Measurements from ENCODE around the gene RBPJL. TPM values are rescaled to one million over a fixed set of nuclear protein-coding genes. Genes with fewer than 3 reads are reported as not detected.

The RBPJL gene
- total and polyA plus RNA-seq, 2 donors: 0.07 TPM; not detected in 1

DNA sequence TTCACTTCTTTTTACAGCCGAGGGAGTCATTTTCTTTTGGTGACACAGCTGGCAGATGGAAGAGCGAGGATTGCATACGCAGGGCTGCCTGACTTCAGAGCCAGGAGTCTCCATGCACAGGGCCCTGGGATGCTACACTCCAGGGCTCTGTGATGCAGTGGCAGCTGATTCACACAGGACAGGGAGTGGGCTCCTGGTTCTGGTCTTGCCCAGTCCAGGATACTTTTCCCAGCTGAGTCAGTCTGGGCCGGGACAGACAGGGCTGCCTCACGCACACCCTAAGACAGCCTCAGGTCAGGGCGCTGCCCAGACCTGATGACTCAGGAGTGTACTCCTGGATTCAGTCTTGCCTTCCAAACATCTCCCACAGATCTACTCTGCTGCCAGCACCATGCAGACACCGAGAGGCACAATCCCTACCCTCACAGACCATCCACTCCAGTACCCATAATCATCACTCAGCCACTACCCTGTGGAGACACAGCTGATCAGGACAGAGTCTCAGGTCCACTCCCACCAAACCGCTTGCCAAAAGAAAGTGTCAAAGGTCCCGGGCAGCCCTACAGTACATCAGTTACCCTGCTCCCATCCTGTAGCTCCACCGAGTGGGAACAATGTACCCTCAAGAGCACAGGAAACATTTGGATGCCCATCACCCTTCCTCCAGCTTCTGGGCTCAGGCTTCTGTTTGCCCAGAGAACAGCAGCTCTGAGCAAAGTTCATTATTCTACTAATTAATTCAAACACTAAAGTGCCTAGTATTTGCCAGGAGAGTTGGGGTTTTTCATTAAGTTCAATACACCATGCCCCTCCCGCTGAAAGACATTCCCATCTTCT lies 30.1 kb downstream of the RBPJL start:
- H3K4me3 ChIP-seq (ENCODE audit: low read length in 2 of 2): no peak overlapping the region
- H3K9me3 ChIP-seq (ENCODE audit: control insufficient read depth in 2 of 2, insufficient read depth in 1 of 2, low read length in 1 of 2): no peaks in the 10 kb centered on the region
- DNase-seq (ENCODE audit: low read depth in 6 of 9, low spot score in 9 of 9): no peak
- H3K27me3 ChIP-seq (ENCODE audit: control insufficient read depth in 2 of 2, insufficient read depth in 1 of 2, low read length in 1 of 2): peaks cover 0 to 2% of the 10 kb centered on the region in 2 donors
- H3K4me1 ChIP-seq (ENCODE audit: control insufficient read depth in 2 of 2, insufficient read depth in 2 of 2, low read length in 2 of 2): no peaks in the 10 kb centered on the region
- no peak overlapping the region for H3K27ac ChIP-seq (ENCODE audit: low read depth in 1 of 2, low read length in 1 of 2)
- 94% methylated on average over 11 of the region's 11 CpGs for WGBS
- no peaks in the 10 kb centered on the region for H3K36me3 ChIP-seq (ENCODE audit: control insufficient read depth in 2 of 2, insufficient read depth in 2 of 2, low read length in 1 of 2)

DNA sequence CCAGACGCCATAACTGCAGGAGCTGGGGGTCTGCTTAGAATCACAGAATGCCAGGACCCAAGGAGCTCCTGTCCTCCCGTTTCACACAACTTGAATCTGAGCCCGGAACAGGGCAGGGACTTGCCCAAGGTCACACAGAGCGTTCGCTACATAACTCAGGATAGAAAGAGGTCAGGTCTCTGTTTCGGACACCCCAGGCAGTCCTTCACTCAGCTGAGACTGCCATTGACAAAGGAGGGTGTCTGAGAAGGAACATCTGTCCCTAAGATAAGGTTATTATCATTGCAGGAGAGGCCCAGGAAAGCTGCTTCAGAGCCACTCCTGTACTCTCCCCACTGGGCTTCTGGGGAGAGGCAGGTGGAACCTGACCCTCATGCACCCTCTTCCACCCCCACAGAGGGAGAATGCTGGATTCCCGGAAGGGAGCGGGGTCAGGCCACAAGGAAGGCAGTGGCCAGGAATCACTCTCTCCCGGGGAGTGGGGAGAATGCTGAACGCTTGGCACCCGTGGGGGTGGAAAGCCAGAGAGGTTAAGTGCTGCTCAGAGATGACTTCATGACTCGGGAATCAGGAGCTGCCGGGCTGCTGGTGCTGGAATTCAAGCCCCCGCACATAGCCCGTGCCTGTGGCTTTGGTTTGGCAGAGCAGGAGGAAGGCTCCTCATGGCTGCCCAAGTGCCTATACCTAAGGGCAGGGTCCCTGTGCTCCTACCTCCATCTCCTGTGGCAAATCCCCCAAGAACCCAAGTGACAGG lies 30.9 kb downstream of the RBPJL start:
- H3K4me1 ChIP-seq (ENCODE audit: control insufficient read depth in 2 of 2, insufficient read depth in 2 of 2, low read length in 2 of 2): no peaks in the 10 kb centered on the region
- no peak overlapping the region for H3K27ac ChIP-seq (ENCODE audit: low read depth in 1 of 2, low read length in 1 of 2)
- H3K9me3 ChIP-seq (ENCODE audit: control insufficient read depth in 2 of 2, insufficient read depth in 1 of 2, low read length in 1 of 2): no peaks in the 10 kb centered on the region
- DNase-seq (ENCODE audit: low read depth in 6 of 9, low spot score in 9 of 9): no peak
- H3K4me3 ChIP-seq (ENCODE audit: low read length in 2 of 2): no peak overlapping the region
- H3K27me3 ChIP-seq (ENCODE audit: control insufficient read depth in 2 of 2, insufficient read depth in 1 of 2, low read length in 1 of 2): peaks cover 0 to 5% of the 10 kb centered on the region in 2 donors
- no peaks in the 10 kb centered on the region for H3K36me3 ChIP-seq (ENCODE audit: control insufficient read depth in 2 of 2, insufficient read depth in 2 of 2, low read length in 1 of 2)
- WGBS: 94% methylated on average over 15 of the region's 15 CpGs

DNA sequence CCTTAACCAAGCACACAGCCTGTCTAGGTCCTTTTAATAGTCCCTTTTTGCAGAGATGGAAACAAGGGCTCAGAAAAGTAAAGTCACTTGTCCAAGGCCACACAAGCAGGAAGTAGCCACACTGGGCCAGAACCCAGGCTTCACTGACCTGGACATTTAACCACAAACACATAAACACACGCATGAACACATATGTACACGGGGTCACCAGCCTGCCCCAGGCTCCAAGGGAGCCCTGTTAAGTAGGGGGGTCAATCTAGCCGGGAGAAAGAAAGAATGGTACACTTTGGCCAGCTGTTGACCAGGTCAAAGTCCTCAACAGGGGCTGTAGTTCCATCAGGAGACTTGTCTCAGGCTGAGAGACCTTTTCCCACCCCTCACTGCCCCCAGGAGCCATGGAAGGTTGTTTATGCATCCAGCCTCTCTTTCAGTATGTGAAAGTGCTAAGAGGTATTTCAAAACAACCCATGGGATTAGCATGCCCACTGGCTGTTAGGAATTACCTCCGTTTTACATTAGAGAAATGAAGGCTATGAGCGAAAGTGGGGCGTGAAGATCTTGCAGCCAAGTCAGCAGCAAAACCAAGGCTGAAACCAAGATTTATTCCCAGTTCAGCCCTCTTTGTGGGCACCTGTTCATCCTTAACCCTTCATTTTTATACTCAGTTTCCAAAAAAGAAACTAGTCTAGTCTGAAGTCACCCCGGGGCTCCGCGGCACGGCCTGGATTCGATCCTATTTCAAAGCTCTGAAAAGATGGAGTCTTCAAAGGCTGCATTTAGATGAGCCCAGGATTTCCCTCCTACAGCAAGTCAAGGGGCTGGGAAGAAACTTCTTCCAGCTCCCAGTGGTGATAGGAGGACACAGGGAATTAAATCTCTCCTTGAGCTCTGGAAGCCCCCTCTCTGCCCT lies 31.7 kb downstream of the RBPJL start:
- Histone ChIP-seq H3K27ac (ENCODE audit: low read depth in 1 of 2, low read length in 1 of 2) (no peak overlapping the region), H3K4me1 (ENCODE audit: control insufficient read depth in 2 of 2, insufficient read depth in 2 of 2, low read length in 2 of 2) (no peaks in the 10 kb centered on the region), H3K4me3 (ENCODE audit: low read length in 2 of 2) (no peak overlapping the region), H3K36me3 (ENCODE audit: control insufficient read depth in 2 of 2, insufficient read depth in 2 of 2, low read length in 1 of 2) (no peaks in the 10 kb centered on the region), H3K27me3 (ENCODE audit: control insufficient read depth in 2 of 2, insufficient read depth in 1 of 2, low read length in 1 of 2) (peaks cover 0 to 5% of the 10 kb centered on the region in 2 donors), H3K9me3 (ENCODE audit: control insufficient read depth in 2 of 2, insufficient read depth in 1 of 2, low read length in 1 of 2) (no peaks in the 10 kb centered on the region)
- 97% methylated on average over 11 of the region's 11 CpGs for WGBS
- DNase-seq (ENCODE audit: low read depth in 6 of 9, low spot score in 9 of 9): no peak

DNA sequence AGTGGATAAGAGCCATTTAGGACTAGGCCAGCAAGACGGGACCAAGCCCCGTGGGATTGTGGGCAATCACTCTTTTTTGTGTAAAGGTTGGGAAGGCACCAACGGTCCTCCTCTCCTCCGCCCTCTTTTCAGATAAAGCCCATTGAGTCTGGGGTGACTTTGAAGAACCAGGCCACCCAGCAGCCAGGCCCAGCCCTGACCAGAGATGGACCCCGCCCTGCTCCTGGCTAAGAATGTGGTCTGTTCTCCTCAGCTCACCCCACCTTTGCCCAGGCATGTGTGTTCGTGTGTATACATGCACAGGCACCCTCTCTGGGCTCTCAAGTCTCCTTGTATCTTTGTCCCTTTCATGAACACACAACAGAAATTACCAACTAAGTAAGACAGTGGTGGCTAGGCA lies 32.4 kb downstream of the RBPJL start:
- no peak for DNase-seq (ENCODE audit: low read depth in 6 of 9, low spot score in 9 of 9)

DNA sequence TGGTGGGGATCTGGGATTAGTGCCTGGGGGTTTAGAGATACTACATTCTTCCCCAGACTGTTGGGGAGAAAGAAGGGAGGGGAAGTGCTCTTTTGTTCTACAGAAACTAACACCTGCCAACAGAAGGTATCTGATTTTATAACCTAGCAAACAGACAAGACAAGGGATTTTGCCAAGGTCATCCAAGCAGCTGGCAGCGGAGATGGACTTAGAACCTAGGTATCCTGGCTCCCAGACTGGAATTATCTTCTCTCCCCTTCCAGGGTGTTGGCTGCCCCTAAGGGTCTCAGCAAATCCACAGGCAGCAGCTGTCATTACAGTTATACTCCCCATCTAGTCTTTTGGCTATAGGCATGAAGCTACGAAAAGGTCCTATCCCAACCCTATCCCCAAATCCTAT lies 33.2 kb downstream of the RBPJL start:
- WGBS: 95% methylated on average over 2 of the region's 2 CpGs
- Histone ChIP-seq H3K27ac (ENCODE audit: low read depth in 1 of 2, low read length in 1 of 2) (no peak overlapping the region), H3K9me3 (ENCODE audit: control insufficient read depth in 2 of 2, insufficient read depth in 1 of 2, low read length in 1 of 2) (no peaks in the 10 kb centered on the region), H3K27me3 (ENCODE audit: control insufficient read depth in 2 of 2, insufficient read depth in 1 of 2, low read length in 1 of 2) (peaks cover 0 to 5% of the 10 kb centered on the region in 2 donors), H3K36me3 (ENCODE audit: control insufficient read depth in 2 of 2, insufficient read depth in 2 of 2, low read length in 1 of 2) (no peaks in the 10 kb centered on the region), H3K4me1 (ENCODE audit: control insufficient read depth in 2 of 2, insufficient read depth in 2 of 2, low read length in 2 of 2) (no peaks in the 10 kb centered on the region), H3K4me3 (ENCODE audit: low read length in 2 of 2) (no peak overlapping the region)
- no peak for DNase-seq (ENCODE audit: low read depth in 6 of 9, low spot score in 9 of 9)

More for the DNA sequence above, 32.4 kb downstream of the RBPJL start:
- no peak overlapping the region for H3K4me3 ChIP-seq (ENCODE audit: low read length in 2 of 2)
- H3K4me1 ChIP-seq (ENCODE audit: control insufficient read depth in 2 of 2, insufficient read depth in 2 of 2, low read length in 2 of 2): no peaks in the 10 kb centered on the region
- no peaks in the 10 kb centered on the region for H3K9me3 ChIP-seq (ENCODE audit: control insufficient read depth in 2 of 2, insufficient read depth in 1 of 2, low read length in 1 of 2)
- 91% methylated on average over 6 of the region's 6 CpGs for WGBS
- H3K27ac ChIP-seq (ENCODE audit: low read depth in 1 of 2, low read length in 1 of 2): no peak overlapping the region
- H3K27me3 ChIP-seq (ENCODE audit: control insufficient read depth in 2 of 2, insufficient read depth in 1 of 2, low read length in 1 of 2): peaks cover 0 to 5% of the 10 kb centered on the region in 2 donors
- H3K36me3 ChIP-seq (ENCODE audit: control insufficient read depth in 2 of 2, insufficient read depth in 2 of 2, low read length in 1 of 2): no peaks in the 10 kb centered on the region

DNA sequence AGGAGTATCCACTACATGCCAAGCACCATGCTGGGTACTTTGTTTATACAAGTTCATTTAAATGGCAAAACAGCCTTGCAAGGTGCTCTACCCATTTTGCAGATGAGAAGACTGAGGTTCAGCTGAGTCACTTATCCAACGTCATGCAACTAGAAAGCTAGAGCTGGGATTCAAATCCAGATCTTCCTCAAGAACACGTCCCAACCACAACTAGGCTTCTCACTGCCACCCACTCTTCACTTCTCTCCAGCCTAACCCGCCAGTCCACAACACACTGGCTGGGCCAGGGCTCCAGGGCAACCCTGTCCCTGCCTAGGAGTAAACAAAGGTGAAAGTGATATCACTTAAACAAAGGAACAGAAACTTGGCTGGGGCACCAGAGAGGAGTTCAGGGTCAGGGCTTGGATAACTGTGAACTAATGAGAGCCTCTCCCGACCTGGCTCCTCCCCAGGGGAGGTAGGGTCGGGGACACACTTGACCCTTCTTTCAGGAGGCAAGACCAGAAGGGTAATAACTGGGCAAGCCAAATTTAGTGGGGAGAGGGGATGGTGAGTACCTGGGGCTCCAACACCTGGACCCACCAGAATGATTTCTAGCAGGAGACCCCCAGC lies 33.7 kb downstream of the RBPJL start:
- WGBS: 92% methylated on average over 5 of the region's 5 CpGs
- H3K9me3 ChIP-seq (ENCODE audit: control insufficient read depth in 2 of 2, insufficient read depth in 1 of 2, low read length in 1 of 2): no peaks in the 10 kb centered on the region
- no peak overlapping the region for H3K4me3 ChIP-seq (ENCODE audit: low read length in 2 of 2)
- no peak for DNase-seq (ENCODE audit: low read depth in 6 of 9, low spot score in 9 of 9)
- no peak overlapping the region for H3K27ac ChIP-seq (ENCODE audit: low read depth in 1 of 2, low read length in 1 of 2)
- peaks cover 0 to 5% of the 10 kb centered on the region in 2 donors for H3K27me3 ChIP-seq (ENCODE audit: control insufficient read depth in 2 of 2, insufficient read depth in 1 of 2, low read length in 1 of 2)
- H3K4me1 ChIP-seq (ENCODE audit: control insufficient read depth in 2 of 2, insufficient read depth in 2 of 2, low read length in 2 of 2): no peaks in the 10 kb centered on the region
- H3K36me3 ChIP-seq (ENCODE audit: control insufficient read depth in 2 of 2, insufficient read depth in 2 of 2, low read length in 1 of 2): no peaks in the 10 kb centered on the region

DNA sequence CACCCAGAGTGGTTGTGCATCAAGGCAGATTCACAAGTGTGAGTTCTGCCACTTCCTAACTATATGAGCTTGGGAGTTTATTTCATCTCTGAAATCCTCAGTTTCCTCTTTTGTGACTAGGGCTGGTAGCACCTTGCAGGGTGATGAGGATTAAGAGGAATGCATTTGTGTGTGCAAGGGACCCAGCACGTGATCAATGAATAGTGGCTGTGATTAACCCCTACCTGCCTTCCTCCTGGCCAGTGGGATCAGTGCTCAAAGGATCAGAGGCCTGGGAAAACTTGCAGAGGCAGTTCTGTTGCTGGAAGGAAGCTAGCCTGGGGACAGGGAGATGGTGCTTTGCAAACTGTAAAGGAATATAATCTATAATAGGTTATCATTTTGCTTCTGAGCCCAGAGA lies 34.3 kb downstream of the RBPJL start:
- no peaks in the 10 kb centered on the region for H3K36me3 ChIP-seq (ENCODE audit: control insufficient read depth in 2 of 2, insufficient read depth in 2 of 2, low read length in 1 of 2)
- no peaks in the 10 kb centered on the region for H3K9me3 ChIP-seq (ENCODE audit: control insufficient read depth in 2 of 2, insufficient read depth in 1 of 2, low read length in 1 of 2)
- no peak for DNase-seq (ENCODE audit: low read depth in 6 of 9, low spot score in 9 of 9)
- H3K27me3 ChIP-seq (ENCODE audit: control insufficient read depth in 2 of 2, insufficient read depth in 1 of 2, low read length in 1 of 2): peaks cover 1 to 10% of the 10 kb centered on the region in 2 donors
- H3K4me3 ChIP-seq (ENCODE audit: low read length in 2 of 2): no peak overlapping the region
- peaks cover 0 to 2% of the 10 kb centered on the region in 2 donors for H3K4me1 ChIP-seq (ENCODE audit: control insufficient read depth in 2 of 2, insufficient read depth in 2 of 2, low read length in 2 of 2)
- 89% methylated on average over 1 of the region's 1 CpG for WGBS
- no peak overlapping the region for H3K27ac ChIP-seq (ENCODE audit: low read depth in 1 of 2, low read length in 1 of 2)

DNA sequence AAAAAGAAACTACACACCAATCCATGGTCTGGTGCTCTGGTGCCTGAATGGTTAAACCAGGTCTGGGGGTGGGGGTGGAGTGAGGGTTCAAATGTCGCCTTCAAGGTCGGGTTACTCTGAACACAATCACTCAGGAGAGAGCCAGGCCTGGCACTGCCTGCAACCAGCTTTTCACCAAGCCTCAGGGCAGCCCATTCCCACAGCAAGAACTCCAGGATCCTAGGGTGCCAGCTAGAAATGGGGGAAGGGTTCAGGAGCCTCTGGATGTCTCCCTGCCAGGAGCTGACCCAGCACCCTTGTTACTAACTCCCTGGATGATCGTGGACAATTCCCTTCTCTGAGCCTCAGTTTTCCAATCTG lies 34.9 kb downstream of the RBPJL start:
- DNase-seq (ENCODE audit: low read depth in 6 of 9, low spot score in 9 of 9): no peak
- Histone ChIP-seq H3K9me3 (ENCODE audit: control insufficient read depth in 2 of 2, insufficient read depth in 1 of 2, low read length in 1 of 2) (no peaks in the 10 kb centered on the region), H3K36me3 (ENCODE audit: control insufficient read depth in 2 of 2, insufficient read depth in 2 of 2, low read length in 1 of 2) (no peaks in the 10 kb centered on the region), H3K4me1 (ENCODE audit: control insufficient read depth in 2 of 2, insufficient read depth in 2 of 2, low read length in 2 of 2) (peaks cover 0 to 6% of the 10 kb centered on the region in 2 donors), H3K27ac (ENCODE audit: low read depth in 1 of 2, low read length in 1 of 2) (no peak overlapping the region), H3K27me3 (ENCODE audit: control insufficient read depth in 2 of 2, insufficient read depth in 1 of 2, low read length in 1 of 2) (peaks cover 3 to 16% of the 10 kb centered on the region in 2 donors), H3K4me3 (ENCODE audit: low read length in 2 of 2) (no peak overlapping the region)
- 88% methylated on average over 3 of the region's 3 CpGs for WGBS

All from thymus (tissue), 11 donors.